Activated T-helper 17 cell treated with anti-CD3 and anti-CD28 coated beads, Interleukin-2, amount 50 U/mL, for 72 hours (primary cell): ENCODE data around the gene MMP28. TPM values are rescaled to one million over a fixed set of nuclear protein-coding genes. Genes with fewer than 3 reads are reported as not detected.

ENCODE experiments used
- ATAC-seq: fragments of 150-1000 bp; cut with Tn5 transposase; replicated peaks from 2 replicates; pipeline ENCODE4 v1.10.0; 2021; ENCODE audit warnings: mild to moderate bottlenecking, moderate library complexity
- H3K27ac Mint-ChIP-seq: one replicate; pipeline ENCODE4 v1.8.0; 2022; ENCODE audit warnings: mixed read lengths
- H3K27me3 Mint-ChIP-seq: one replicate; pipeline ENCODE4 v1.8.0; 2022; ENCODE audit warnings: mixed read lengths
- H3K36me3 Mint-ChIP-seq: one replicate; pipeline ENCODE4 v1.8.0; 2022; ENCODE audit warnings: low read depth, mild to moderate bottlenecking, mixed read lengths
- H3K4me1 Mint-ChIP-seq: one replicate; pipeline ENCODE4 v1.8.0; 2022; ENCODE audit warnings: mixed read lengths
- H3K4me3 Mint-ChIP-seq: one replicate; pipeline ENCODE4 v1.8.0; 2022; ENCODE audit warnings: mild to moderate bottlenecking, mixed read lengths
- H3K9me3 Mint-ChIP-seq: one replicate; pipeline ENCODE4 v1.8.0; 2022; ENCODE audit warnings: mixed read lengths
- total RNA-seq, 2 donors: library from RNA; stranded (reverse); gene quantifications; one replicate each; pipeline ENCODE4 v1.2.3, GENCODE V29; 2022

MMP28 gene
- total RNA-seq, 2 donors from 2014 or later, result not detected

DNA sequence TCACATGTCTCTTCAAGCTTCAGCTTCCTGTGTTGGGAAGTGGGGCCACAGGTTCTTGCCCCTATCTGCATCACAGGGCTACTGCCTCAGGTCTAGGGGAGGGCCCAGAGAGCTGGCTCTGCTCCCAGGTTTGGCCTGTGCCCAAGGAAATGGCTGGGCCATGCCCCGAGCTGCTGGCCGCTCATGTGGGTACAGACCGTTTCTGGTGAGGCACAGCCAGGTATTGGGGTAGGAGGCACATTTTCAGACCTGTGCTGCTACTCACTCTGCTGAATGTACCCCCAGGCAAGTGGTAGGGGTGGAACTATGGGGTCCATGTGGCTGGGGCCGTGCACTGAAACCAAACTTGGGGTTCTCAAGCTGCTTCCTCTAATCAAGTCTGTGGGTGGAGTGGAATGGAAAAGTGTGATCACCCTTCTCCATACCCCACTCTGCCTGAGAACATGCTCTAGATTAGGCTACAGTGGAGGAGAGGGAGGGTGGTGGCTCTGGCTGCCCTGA, 47.0 kb downstream of the MMP28 start:
- Mint-ChIP-seq H3K27me3 (peaks cover 28% of the 10 kb centered on the region), H3K36me3 (no peaks in the 10 kb centered on the region), H3K9me3 (no peaks in the 10 kb centered on the region), H3K4me3 (no peak overlapping the region), H3K27ac (no peak overlapping the region), H3K4me1 (no peaks in the 10 kb centered on the region)
- ATAC-seq, result no peak

DNA sequence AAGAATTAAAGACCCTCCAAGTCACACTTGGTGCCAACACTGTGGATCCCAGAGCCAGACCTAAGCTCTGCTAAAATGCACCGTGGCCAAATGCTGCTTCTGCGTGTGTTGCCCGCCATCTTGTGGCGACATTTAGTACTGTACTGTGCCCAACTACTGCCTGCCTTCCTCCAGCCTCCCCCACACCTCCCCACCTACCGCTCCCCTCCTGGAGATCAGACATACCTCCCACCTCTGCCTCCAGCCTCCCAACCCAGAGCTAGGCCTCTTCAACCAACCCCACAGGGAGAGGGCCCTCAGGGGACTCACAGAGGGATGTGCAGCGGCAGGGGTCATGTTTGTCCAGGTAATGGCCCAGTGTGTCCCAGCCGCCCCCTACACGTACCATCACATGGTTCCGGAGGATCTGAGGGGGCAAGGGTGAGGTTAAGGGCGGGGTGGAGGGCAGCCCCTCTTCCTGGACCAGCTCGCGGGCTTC, 47.9 kb downstream of the MMP28 start:
- ATAC-seq, result peak; percentile 90
- Mint-ChIP-seq H3K27me3 (peaks cover 29% of the 10 kb centered on the region), H3K9me3 (no peaks in the 10 kb centered on the region), H3K36me3 (no peaks in the 10 kb centered on the region), H3K4me1 (no peaks in the 10 kb centered on the region), H3K27ac (no peak overlapping the region), H3K4me3 (no peak overlapping the region)

DNA sequence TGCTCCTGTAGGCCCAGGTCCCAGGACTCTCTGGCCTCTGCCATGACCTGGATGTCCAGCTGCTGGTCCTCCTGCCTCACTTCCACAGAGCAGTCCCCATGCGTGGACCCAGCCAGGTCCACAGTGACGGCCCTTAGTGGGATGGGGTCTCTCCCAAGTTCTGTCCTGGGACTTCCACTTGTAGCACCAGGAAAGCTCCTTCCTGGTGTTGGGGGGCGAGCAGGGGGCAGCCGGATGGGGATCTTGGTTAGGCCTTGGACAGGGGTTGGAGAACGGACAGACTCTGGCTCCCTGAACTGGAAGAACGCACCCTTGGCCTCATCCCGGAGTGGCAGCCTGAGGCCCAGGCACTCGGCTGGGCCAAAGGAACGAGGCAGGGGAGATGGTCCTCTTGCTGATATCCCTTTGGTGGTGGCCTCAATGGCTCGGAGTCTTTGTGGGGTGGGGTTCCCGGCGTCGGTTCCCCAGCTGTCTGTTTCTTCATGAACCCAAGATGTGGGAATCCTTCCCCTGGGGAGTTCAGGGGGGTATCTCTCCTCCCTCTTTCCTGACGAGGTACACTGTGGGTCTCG, 49.6 kb downstream of the MMP28 start:
- no peaks in the 10 kb centered on the region for H3K9me3 Mint-ChIP-seq
- H3K27me3 Mint-ChIP-seq, result peaks cover 31% of the 10 kb centered on the region
- H3K27ac Mint-ChIP-seq, result no peak overlapping the region
- H3K4me3 Mint-ChIP-seq, result no peak overlapping the region
- no peak for ATAC-seq
- H3K36me3 Mint-ChIP-seq, result no peaks in the 10 kb centered on the region
- peaks cover 3% of the 10 kb centered on the region for H3K4me1 Mint-ChIP-seq

DNA sequence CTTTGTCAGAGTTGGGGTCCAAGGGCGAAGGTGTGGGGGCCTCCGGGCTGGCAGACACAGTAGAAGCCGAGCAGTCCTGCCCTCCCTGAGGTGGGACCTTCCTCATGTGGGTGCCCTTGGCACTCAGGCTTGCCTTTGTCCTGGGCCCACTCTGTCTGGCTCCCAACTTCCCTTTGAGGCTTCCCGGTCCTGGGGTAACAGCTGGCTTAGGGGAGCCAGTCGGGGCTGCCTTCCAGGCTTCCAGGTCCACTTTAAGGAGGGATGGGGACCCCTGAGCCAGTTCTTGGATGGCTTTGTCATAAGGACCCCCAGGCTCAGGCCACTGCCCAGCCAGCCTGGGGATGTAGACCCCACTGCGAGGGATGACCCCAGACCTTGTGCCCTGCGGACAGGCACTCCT, 50.2 kb downstream of the MMP28 start:
- no peak for ATAC-seq
- Mint-ChIP-seq H3K27ac (no peak overlapping the region), H3K4me1 (peaks cover 3% of the 10 kb centered on the region), H3K36me3 (no peaks in the 10 kb centered on the region), H3K9me3 (no peaks in the 10 kb centered on the region), H3K27me3 (peaks cover 25% of the 10 kb centered on the region), H3K4me3 (no peak overlapping the region)

DNA sequence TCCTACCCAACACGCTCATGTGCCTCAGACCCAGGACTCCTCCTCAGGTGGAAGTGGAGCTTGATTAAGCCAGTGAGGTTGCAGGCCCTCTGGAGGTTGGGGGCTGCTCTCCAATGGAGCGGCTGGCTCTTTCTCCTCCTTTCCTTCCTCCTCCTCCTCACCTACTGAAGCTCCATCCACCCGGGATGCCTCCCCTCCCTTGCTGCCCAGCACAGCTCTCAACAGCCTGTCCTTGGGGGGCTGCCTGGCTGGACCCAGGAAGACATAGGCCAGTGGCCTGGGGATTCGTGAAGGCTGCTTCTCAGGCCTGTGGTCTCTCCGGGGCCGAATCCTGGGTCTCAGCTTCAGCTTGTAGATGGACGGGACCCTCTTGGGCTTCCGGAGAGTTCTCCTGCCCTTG, 50.6 kb downstream of the MMP28 start:
- Mint-ChIP-seq H3K9me3 (no peaks in the 10 kb centered on the region), H3K36me3 (no peaks in the 10 kb centered on the region), H3K27ac (no peak overlapping the region), H3K4me3 (no peak overlapping the region), H3K27me3 (peaks cover 23% of the 10 kb centered on the region), H3K4me1 (peaks cover 3% of the 10 kb centered on the region)
- no peak for ATAC-seq

- Mint-ChIP-seq H3K27me3 (peaks cover 13% of the 10 kb centered on the region), H3K27ac (no peak overlapping the region), H3K36me3 (no peaks in the 10 kb centered on the region), H3K4me3 (no peak overlapping the region), H3K4me1 (peaks cover 3% of the 10 kb centered on the region), H3K9me3 (no peaks in the 10 kb centered on the region)
- no peak for ATAC-seq
Measured at GRCh38 chr17:35743626-35744328, 51.7 kb downstream of the MMP28 start.

DNA sequence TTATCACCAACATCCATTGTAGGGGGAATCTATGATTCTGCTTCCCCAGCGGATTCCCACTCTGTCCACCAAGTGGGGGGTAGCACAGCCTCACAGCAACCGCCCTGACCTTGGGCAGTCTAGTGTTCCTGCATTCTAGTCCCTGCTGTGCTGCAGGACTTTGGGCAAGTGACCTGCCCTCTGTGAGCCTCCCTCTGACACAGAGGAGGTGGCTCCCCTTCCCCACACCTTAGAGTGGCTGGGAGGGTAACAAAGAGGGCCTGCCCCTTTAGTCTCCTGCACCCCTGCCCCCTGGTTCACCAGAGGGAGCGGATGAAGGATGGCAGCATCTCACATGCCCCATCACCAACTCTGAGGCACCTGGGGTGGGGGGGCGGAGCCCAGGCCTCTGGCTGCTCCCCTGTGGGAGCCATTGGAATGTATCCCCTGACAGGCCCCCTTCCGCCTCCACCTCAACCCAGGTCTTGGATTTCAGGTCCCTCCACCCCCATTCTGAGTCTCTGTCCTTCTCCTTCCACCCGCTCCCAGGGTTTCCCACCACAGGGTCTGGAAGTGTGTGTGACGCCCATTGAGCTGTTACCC, 52.5 kb downstream of the MMP28 start:
- Mint-ChIP-seq H3K4me1 (peaks cover 3% of the 10 kb centered on the region), H3K27ac (no peak overlapping the region), H3K36me3 (no peaks in the 10 kb centered on the region), H3K27me3 (peaks cover 9% of the 10 kb centered on the region), H3K9me3 (no peaks in the 10 kb centered on the region), H3K4me3 (no peak overlapping the region)
- ATAC-seq, result no peak

DNA sequence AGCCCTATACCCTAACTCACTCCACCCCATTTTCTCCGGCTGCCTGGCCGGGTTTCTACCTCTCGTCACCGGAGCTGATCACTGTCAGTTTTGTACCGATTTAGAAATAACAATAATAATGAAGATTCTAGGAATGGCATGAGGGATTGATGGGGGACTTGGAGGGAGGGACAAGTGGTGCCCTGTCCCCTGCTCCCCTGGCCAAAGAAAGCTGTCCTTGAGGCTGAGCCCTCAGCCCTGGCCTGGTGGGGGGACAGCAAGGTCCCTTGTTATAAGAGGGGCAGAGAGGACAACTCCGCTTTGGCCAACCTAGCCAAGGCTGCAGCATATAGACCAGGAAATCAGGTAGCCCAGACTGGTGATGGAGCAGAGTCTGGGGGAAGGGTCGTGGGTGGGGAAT, 52.9 kb downstream of the MMP28 start:
- Mint-ChIP-seq H3K27ac (no peak overlapping the region), H3K4me1 (peaks cover 3% of the 10 kb centered on the region), H3K9me3 (no peaks in the 10 kb centered on the region), H3K36me3 (no peaks in the 10 kb centered on the region), H3K27me3 (peaks cover 9% of the 10 kb centered on the region), H3K4me3 (no peak overlapping the region)
- ATAC-seq, result no peak

- H3K27me3 Mint-ChIP-seq, result peaks cover 9% of the 10 kb centered on the region
- peak overlapping the region; percentile 36 for H3K4me3 Mint-ChIP-seq
- ATAC-seq, result peak; percentile 42
- peaks cover 3% of the 10 kb centered on the region for H3K4me1 Mint-ChIP-seq
- H3K9me3 Mint-ChIP-seq, result no peaks in the 10 kb centered on the region
- H3K36me3 Mint-ChIP-seq, result no peaks in the 10 kb centered on the region
- H3K27ac Mint-ChIP-seq, result no peak overlapping the region
Measured at GRCh38 chr17:35740997-35741931, 54.2 kb downstream of the MMP28 start.

DNA sequence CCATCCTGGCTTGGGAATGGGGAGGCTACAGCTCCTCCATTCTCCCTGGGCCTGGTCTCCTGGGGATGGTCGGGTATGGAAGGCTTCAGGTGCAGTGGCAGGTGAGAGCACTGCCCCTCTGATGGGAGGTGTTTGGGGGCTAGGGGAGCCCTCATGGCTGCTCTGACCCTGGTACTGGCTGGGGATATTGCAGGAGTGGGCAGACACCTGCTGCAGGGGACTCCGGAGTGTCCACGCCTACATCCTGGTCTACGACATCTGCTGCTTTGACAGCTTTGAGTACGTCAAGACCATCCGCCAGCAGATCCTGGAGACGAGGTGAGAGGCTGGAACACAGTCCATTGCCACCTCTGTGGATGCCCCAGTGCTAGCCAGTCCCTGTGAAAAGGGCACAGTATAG, 55.2 kb downstream of the MMP28 start:
- Mint-ChIP-seq H3K27ac (no peak overlapping the region), H3K36me3 (no peaks in the 10 kb centered on the region), H3K4me3 (no peak overlapping the region), H3K27me3 (peaks cover 9% of the 10 kb centered on the region), H3K9me3 (no peaks in the 10 kb centered on the region), H3K4me1 (peaks cover 3% of the 10 kb centered on the region)
- ATAC-seq, result no peak

GRCh38 chr17:35738519-35739133, 56.8 kb downstream of the MMP28 start:
- ATAC-seq, result no peak
- Mint-ChIP-seq H3K4me1 (peaks cover 3% of the 10 kb centered on the region), H3K27me3 (peaks cover 9% of the 10 kb centered on the region), H3K36me3 (no peaks in the 10 kb centered on the region), H3K27ac (no peak overlapping the region), H3K4me3 (no peak overlapping the region), H3K9me3 (no peaks in the 10 kb centered on the region)

GRCh38 chr17:35736236-35736635, 59.2 kb downstream of the MMP28 start:
- Mint-ChIP-seq H3K4me1 (peaks cover under 1% of the 10 kb centered on the region), H3K27me3 (no peaks in the 10 kb centered on the region), H3K9me3 (no peaks in the 10 kb centered on the region), H3K36me3 (no peaks in the 10 kb centered on the region), H3K4me3 (no peak overlapping the region), H3K27ac (no peak overlapping the region)
- no peak for ATAC-seq

- Mint-ChIP-seq H3K27me3 (no peaks in the 10 kb centered on the region), H3K4me1 (peaks cover 11% of the 10 kb centered on the region), H3K9me3 (no peaks in the 10 kb centered on the region), H3K36me3 (no peaks in the 10 kb centered on the region), H3K4me3 (no peak overlapping the region), H3K27ac (no peak overlapping the region)
- no peak for ATAC-seq
Measured at GRCh38 chr17:35735036-35735805, 60.2 kb downstream of the MMP28 start.
